ENCODE measurements around the gene GFM1. TPM values are rescaled to one million over a fixed set of nuclear protein-coding genes. Genes with fewer than 3 reads are reported as not detected.

Gene GFM1
- total and polyA plus RNA-seq, 2 donors (not counting 1 experiment from before 2014, with no cell fraction given) = 9.8 to 46.0 TPM

DNA sequence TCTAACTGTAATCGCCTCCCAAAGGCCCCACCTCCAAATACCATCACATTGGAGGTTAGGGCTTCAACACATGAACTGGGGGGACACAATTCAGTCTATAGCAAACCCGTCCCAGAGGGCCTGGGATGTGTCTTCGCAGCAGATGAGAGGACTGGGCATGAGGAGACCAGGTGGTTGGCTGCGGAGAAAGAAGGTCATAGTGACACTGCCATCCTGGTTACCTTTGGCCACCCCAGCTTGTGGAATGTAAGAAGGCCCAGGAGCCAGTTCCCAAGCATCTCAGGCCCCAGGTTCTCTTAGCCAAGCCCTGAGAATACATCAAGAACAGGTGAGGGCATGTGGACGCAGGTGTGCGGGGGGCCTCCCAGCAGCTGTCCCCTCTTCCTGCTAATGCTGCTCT, 94.3 kb downstream of the GFM1 start:
- DNase-seq (no peak), ATAC-seq (ENCODE audit: low read depth) (no peak)
- H3K4me1 ChIP-seq (ENCODE audit: control insufficient read depth in 2 of 2, insufficient read depth in 2 of 2, low read length in 2 of 2) = no peaks in the 10 kb centered on the region
- TF ChIP-seq CTCF (IDR thresholded peaks at IDR 0.05) (no peak), EZH2 (IDR thresholded peaks at IDR 0.05; ENCODE audit: borderline replicate concordance, insufficient read depth, low read depth, low read length, poor library complexity, severe bottlenecking) (no peak)
- H2AFZ ChIP-seq (ENCODE audit: insufficient read depth, low read depth, low read length, poor library complexity, severe bottlenecking) = no peak overlapping the region
- ChIA-PET POLR2A (no interaction called here), CTCF (no interaction called here)
- no peak overlapping the region for H3K4me3 Mint-ChIP-seq
- peaks cover 3% of the 10 kb centered on the region for H3K4me1 Mint-ChIP-seq
- no peaks in the 10 kb centered on the region for H3K9me3 Mint-ChIP-seq (ENCODE audit: insufficient read depth)
- 100% methylated on average over 5 of the region's 6 CpGs for WGBS (ENCODE audit: insufficient coverage)
- no peak overlapping the region for H3K27ac Mint-ChIP-seq
- no peaks in the 10 kb centered on the region for H4K20me1 ChIP-seq (ENCODE audit: control insufficient read depth, insufficient read depth, low read length, poor library complexity, severe bottlenecking)
- H3K4me2 ChIP-seq (replicated peaks; ENCODE audit: low read depth, low read length, poor library complexity, severe bottlenecking) = no peak overlapping the region
- no peak overlapping the region for H3K27ac ChIP-seq (ENCODE audit: low read length in 2 of 2)
- peaks cover 0 to 8% (median 7%) of the 10 kb centered on the region in 3 donors for H3K9me3 ChIP-seq (ENCODE audit: control extremely low read depth in 1 of 3, control insufficient read depth in 2 of 3, insufficient read depth in 1 of 3, low read length in 2 of 3)
- H3K27me3 ChIP-seq (replicated peaks in 1 of 4; ENCODE audit: control extremely low read depth in 1 of 4, control insufficient read depth in 3 of 4, insufficient read depth in 4 of 4, low read length in 3 of 4) = no peaks in the 10 kb centered on the region
- H3K27me3 Mint-ChIP-seq = no peaks in the 10 kb centered on the region
- no peak overlapping the region for H3K4me3 ChIP-seq (ENCODE audit: control extremely low read depth in 1 of 5, extremely low read depth in 1 of 5, insufficient read depth in 1 of 5, low read depth in 2 of 5, low read length in 4 of 5)
- H3K36me3 ChIP-seq (replicated peaks in 1 of 2; ENCODE audit: control extremely low read depth in 1 of 2, control insufficient read depth in 1 of 2, extremely low read depth in 1 of 2, insufficient read depth in 2 of 2, low read length in 1 of 2) = no peaks in the 10 kb centered on the region
- H3K9ac ChIP-seq (ENCODE audit: low read length) = no peak overlapping the region
- intact Hi-C loops (cut with micrococcal nuclease) = no loop called here
- H3K79me2 ChIP-seq (ENCODE audit: control insufficient read depth, insufficient read depth, low read length) = no peaks in the 10 kb centered on the region

- Histone ChIP-seq H3K9ac (ENCODE audit: low read length) (no peak overlapping the region), H3K4me1 (ENCODE audit: control insufficient read depth in 2 of 2, insufficient read depth in 2 of 2, low read length in 2 of 2) (no peaks in the 10 kb centered on the region), H3K27ac (ENCODE audit: low read length in 2 of 2) (no peak overlapping the region), H2AFZ (ENCODE audit: insufficient read depth, low read depth, low read length, poor library complexity, severe bottlenecking) (no peak overlapping the region), H3K79me2 (ENCODE audit: control insufficient read depth, insufficient read depth, low read length) (no peaks in the 10 kb centered on the region), H4K20me1 (ENCODE audit: control insufficient read depth, insufficient read depth, low read length, poor library complexity, severe bottlenecking) (no peaks in the 10 kb centered on the region), H3K36me3 (replicated peaks in 1 of 2; ENCODE audit: control extremely low read depth in 1 of 2, control insufficient read depth in 1 of 2, extremely low read depth in 1 of 2, insufficient read depth in 2 of 2, low read length in 1 of 2) (no peaks in the 10 kb centered on the region), H3K9me3 (ENCODE audit: control extremely low read depth in 1 of 3, control insufficient read depth in 2 of 3, insufficient read depth in 1 of 3, low read length in 2 of 3) (peaks cover 0 to 8% (median 7%) of the 10 kb centered on the region in 3 donors), H3K27me3 (replicated peaks in 1 of 4; ENCODE audit: control extremely low read depth in 1 of 4, control insufficient read depth in 3 of 4, insufficient read depth in 4 of 4, low read length in 3 of 4) (no peaks in the 10 kb centered on the region), H3K4me3 (ENCODE audit: control extremely low read depth in 1 of 5, extremely low read depth in 1 of 5, insufficient read depth in 1 of 5, low read depth in 2 of 5, low read length in 4 of 5) (no peak overlapping the region), H3K4me2 (replicated peaks; ENCODE audit: low read depth, low read length, poor library complexity, severe bottlenecking) (no peak overlapping the region)
- CTCF ChIA-PET = interaction anchor here (4.3 kb wide), 1 partner anchor 12 kb away, joined by 24 read pairs; no protein-coding TSS in a partner anchor
- TF ChIP-seq EZH2 (IDR thresholded peaks at IDR 0.05; ENCODE audit: borderline replicate concordance, insufficient read depth, low read depth, low read length, poor library complexity, severe bottlenecking) (no peak), CTCF (IDR thresholded peaks at IDR 0.05) (no peak)
- intact Hi-C loops (cut with micrococcal nuclease) = no loop called here
- 77% methylated on average over 4 of the region's 4 CpGs for WGBS (ENCODE audit: insufficient coverage)
- no peak overlapping the region for H3K4me3 Mint-ChIP-seq
- ATAC-seq (ENCODE audit: low read depth) = no peak
- no peaks in the 10 kb centered on the region for H3K9me3 Mint-ChIP-seq (ENCODE audit: insufficient read depth)
- H3K27me3 Mint-ChIP-seq = no peaks in the 10 kb centered on the region
- H3K27ac Mint-ChIP-seq = no peak overlapping the region
- H3K4me1 Mint-ChIP-seq = peaks cover 3% of the 10 kb centered on the region
- POLR2A ChIA-PET = no interaction called here
- no peak for DNase-seq
These were observed 94.8 kb downstream of the GFM1 start for GRCh38 chr3:158739078-158739477.

All from B cell (primary cell).